GM19328 (cell line): ENCODE measurements around the gene TRIM3.

Source experiments
- ATAC-seq: cut with Tn5 transposase; IDR thresholded peaks from one replicate; pipeline ENCODE4 v1.9.1; 2021; ENCODE audit warnings: mild to moderate bottlenecking, moderate library complexity; ENCODE audit not compliant: unreplicated experiment

Gene TRIM3

GRCh38 chr11:6404342-6405051, 69.2 kb downstream of the TRIM3 start:
- ATAC-seq, result no peak

DNA sequence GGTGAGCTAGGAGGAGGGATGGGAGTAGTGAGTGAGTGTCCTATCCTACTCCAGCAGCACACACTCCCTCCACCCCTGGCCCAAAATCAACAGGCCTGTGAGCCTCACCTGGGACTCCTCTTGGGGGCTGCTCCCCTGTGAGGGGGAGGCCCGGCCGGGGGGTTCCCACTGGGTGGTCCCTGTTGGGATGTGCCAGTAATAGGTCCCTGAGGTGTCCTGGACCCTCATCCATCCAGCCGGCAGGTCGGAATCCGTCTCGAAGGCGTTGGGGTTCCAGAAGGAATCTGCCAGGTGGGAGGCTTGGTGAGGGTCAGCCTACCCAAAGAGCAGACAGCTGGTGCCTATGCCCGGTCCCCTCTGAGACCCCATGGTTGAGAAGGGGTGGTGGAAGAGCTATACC, 70.2 kb downstream of the TRIM3 start:
- no peak for ATAC-seq

- peak; percentile 85 for ATAC-seq
Observed at GRCh38 chr11:6402561-6402981, 71.2 kb downstream of the TRIM3 start.

GRCh38 chr11:6402061-6402470, 71.7 kb downstream of the TRIM3 start:
- peak; percentile 26 for ATAC-seq

DNA sequence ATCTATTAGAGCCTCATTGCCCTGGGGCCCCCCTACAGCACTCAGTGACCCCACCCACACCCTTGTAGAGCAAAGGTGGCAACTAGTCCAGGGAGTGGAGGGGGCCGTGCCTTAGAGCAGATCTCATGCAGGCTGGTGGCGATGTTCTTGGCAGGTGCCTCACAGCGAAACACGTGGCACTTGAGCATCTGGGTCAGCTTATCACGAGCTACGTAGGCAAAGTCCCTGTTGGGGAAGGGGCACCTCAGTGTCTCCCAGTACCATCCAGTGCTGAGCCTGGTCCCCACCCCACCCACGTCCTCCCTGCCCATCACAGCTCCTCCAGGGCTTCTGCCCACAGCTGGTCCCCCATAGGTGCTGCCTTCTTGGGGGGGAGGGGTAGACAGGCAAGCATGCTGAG, 72.3 kb downstream of the TRIM3 start:
- no peak for ATAC-seq

DNA sequence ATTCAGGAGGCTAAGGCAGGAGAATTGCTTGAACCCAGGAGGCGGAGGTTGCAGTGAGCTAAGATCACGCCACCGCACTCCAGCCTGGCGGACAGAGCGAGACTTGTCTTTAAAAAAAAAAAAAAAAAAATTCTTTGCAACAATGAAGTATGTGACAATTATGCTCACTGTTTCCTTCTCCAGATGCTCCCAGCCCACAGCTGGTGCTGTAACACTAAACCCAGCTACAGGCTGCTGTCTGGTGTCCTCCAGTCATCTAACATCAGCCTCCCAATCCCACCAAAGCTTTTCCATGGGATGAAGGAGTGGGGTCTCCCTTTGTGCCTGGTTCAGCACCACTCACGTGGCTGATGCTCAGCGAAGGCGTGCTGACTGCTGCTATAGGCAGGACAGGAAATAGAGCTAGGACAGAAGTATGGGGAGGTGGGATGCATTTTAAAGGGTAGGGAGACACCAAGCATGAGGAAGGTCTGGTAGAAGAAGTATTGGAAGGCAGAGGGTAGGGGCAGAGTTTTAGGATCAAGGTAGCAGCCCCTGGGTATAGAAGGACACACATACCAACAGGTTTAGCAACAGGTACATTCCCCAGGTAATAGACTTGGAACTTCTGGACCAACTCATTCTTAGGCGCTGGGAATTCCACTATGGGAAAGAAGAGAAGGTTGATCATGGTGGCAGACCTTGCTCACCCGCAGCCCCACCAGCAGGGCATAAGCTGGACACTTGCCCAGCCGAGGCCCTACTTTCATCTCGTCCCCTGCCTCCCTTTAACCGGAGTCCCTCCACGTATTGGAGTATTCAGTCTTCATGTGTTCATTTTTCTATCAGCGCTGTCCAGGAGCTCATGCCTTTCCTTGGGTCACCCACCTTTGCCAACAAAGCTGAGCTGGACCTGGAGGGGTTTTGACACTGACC, 73.1 kb downstream of the TRIM3 start:
- no peak for ATAC-seq
